Measurements from ENCODE around the gene BHLHE40. TPM values are rescaled to one million over a fixed set of nuclear protein-coding genes. Genes with fewer than 3 reads are reported as not detected.

Gene BHLHE40
- total and polyA plus RNA-seq, 8 donors = 19.3 to 66.7 (median 33.2) TPM

DNA sequence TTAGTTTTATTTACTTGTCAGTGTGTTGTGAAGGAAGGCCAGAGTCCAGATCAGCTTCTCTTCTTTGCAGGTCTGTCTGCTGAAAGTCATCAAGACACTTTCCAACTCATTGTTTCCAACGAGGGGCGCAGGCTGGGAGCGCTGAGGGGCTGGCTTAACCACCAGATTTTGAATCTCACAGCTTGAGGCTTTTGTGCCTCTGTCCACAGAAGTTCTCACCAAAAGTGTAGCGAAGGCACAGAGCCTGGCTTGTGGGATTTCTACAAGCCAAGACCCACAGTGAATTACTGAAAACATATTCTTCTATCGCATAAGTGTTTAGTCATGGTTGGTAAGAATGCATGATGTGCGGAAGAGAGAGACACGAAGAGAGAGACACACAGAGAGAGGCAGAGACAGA is 35.2 kb downstream of the BHLHE40 start:
- no peak for DNase-seq
- 81 to 84% methylated on average over 7 of the region's 7 CpGs for WGBS, 2 donors
- no peak for FAIRE-seq
- no peaks in the 10 kb centered on the region for H3K9me3 ChIP-seq
- ATAC-seq = no peak
- TF ChIP-seq CTCF (IDR thresholded peaks at IDR 0.05) = no peak
- intact Hi-C loops (cut with DNase I) = no loop called here
- H3K4me3 ChIP-seq = no peak overlapping the region
- H3K4me1 ChIP-seq = peaks cover 0 to 20% (median 0%) of the 10 kb centered on the region in 3 donors
- H3K36me3 ChIP-seq = no peaks in the 10 kb centered on the region
- no peak overlapping the region for H3K27ac ChIP-seq
- H3K27me3 ChIP-seq = no peaks in the 10 kb centered on the region

DNA sequence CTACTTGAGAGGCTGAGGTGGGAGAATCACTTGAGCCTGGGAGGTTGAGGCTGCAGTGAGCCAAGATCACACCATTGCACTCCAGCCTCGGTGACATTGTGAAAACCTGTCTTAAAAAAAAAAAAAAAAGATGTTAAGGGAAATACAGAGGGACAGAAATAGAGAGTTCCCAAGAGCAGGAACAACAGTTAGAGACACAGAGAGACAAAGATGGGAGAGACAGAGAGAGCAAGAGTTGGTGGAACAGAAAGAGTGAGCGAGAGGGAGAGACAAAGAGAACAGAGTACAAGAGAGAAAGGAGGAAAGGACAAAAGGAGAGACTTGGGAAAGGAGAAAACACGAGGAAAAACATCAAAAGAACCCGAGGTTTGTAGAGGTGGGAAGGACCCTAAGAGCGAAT is 35.8 kb downstream of the BHLHE40 start:
- FAIRE-seq (no peak), ATAC-seq (no peak), DNase-seq (no peak)
- TF ChIP-seq CTCF (IDR thresholded peaks at IDR 0.05) = no peak
- no peak overlapping the region for H3K27ac ChIP-seq
- no peak overlapping the region for H3K4me3 ChIP-seq
- intact Hi-C loops (cut with DNase I) = no loop called here
- peaks cover 0 to 20% (median 0%) of the 10 kb centered on the region in 3 donors for H3K4me1 ChIP-seq
- WGBS, 2 donors = 77 to 79% methylated on average over 5 of the region's 5 CpGs
- H3K9me3 ChIP-seq = no peaks in the 10 kb centered on the region
- no peaks in the 10 kb centered on the region for H3K27me3 ChIP-seq
- no peaks in the 10 kb centered on the region for H3K36me3 ChIP-seq

GRCh38 chr3:5016211-5017161 is 37.2 kb downstream of the BHLHE40 start:
- no peak for FAIRE-seq
- 59 to 65% methylated on average over 11 of the region's 11 CpGs for WGBS, 2 donors
- peaks cover 0 to 20% (median 0%) of the 10 kb centered on the region in 3 donors for H3K4me1 ChIP-seq

GRCh38 chr3:5017925-5018531 is 38.8 kb downstream of the BHLHE40 start:
- 57 to 58% methylated on average over 8 of the region's 8 CpGs for WGBS, 2 donors
- peak; percentile 42 to 69 (median 67) for ATAC-seq
- H3K36me3 ChIP-seq = no peaks in the 10 kb centered on the region
- H3K4me1 ChIP-seq = peaks cover 0 to 20% (median 0%) of the 10 kb centered on the region in 3 donors
- H3K4me3 ChIP-seq = no peak overlapping the region
- FAIRE-seq = no peak
- TF ChIP-seq CTCF (IDR thresholded peaks at IDR 0.05) = no peak
- peak in 1 of 6 donors; percentile 41 for DNase-seq
- no peaks in the 10 kb centered on the region for H3K27me3 ChIP-seq
- H3K9me3 ChIP-seq = no peaks in the 10 kb centered on the region
- intact Hi-C loops (cut with DNase I) = no loop called here
- peak overlapping the region in 2 of 4 donors; percentile 37 to 48 for H3K27ac ChIP-seq

More at GRCh38 chr3:5016211-5017161, 37.2 kb downstream of the BHLHE40 start:
- H3K4me3 ChIP-seq = no peak overlapping the region
- peak in 3 of 6 donors; percentile 16 to 77 (median 47) for DNase-seq
- H3K9me3 ChIP-seq = no peaks in the 10 kb centered on the region
- H3K27ac ChIP-seq = peak overlapping the region in 2 of 4 donors; percentile 42 to 61
- peak; percentile 81 to 89 (median 85) for ATAC-seq
- intact Hi-C loops (cut with DNase I) = no loop called here
- H3K36me3 ChIP-seq = no peaks in the 10 kb centered on the region
- no peak for TF ChIP-seq CTCF (IDR thresholded peaks at IDR 0.05)
- H3K27me3 ChIP-seq = no peaks in the 10 kb centered on the region

Measured in pancreas (tissue), 10 donors.